Adipocyte (in vitro differentiated cells): ENCODE results near the gene FAM78B.

Source experiments
- DNase-seq: peaks from one replicate; pipeline ENCODE4 v3.0.0-alpha.2; 2015; ENCODE audit warnings: low read depth
- H3K27me3 ChIP-seq: replicated peaks from 2 replicates; pipeline ENCODE4 v1.7.0; 2013; ENCODE audit warnings: mild to moderate bottlenecking, low read length, moderate library complexity; ENCODE audit not compliant: control insufficient read depth, insufficient read depth
- H3K36me3 ChIP-seq: 2 replicates; pipeline ENCODE4 v1.7.0; 2013; ENCODE audit warnings: low read length, mild to moderate bottlenecking, moderate library complexity; ENCODE audit not compliant: control insufficient read depth, insufficient read depth, severe bottlenecking
- H3K4me1 ChIP-seq: 2 replicates; pipeline ENCODE4 v1.7.0; 2013; ENCODE audit warnings: mild to moderate bottlenecking, low read length, moderate library complexity; ENCODE audit not compliant: control insufficient read depth, insufficient read depth
- H3K4me3 ChIP-seq: 2 replicates; pipeline ENCODE4 v1.7.0; 2013; ENCODE audit warnings: mild to moderate bottlenecking, low read length, moderate library complexity
- H3K9ac ChIP-seq: 2 replicates; pipeline ENCODE4 v1.7.0; 2013; ENCODE audit warnings: mild to moderate bottlenecking, low read length, moderate library complexity
- H3K9me3 ChIP-seq: 2 replicates; pipeline ENCODE4 v1.7.0; 2013; ENCODE audit warnings: mild to moderate bottlenecking, low read length, moderate library complexity; ENCODE audit not compliant: control insufficient read depth

The FAM78B gene

DNA sequence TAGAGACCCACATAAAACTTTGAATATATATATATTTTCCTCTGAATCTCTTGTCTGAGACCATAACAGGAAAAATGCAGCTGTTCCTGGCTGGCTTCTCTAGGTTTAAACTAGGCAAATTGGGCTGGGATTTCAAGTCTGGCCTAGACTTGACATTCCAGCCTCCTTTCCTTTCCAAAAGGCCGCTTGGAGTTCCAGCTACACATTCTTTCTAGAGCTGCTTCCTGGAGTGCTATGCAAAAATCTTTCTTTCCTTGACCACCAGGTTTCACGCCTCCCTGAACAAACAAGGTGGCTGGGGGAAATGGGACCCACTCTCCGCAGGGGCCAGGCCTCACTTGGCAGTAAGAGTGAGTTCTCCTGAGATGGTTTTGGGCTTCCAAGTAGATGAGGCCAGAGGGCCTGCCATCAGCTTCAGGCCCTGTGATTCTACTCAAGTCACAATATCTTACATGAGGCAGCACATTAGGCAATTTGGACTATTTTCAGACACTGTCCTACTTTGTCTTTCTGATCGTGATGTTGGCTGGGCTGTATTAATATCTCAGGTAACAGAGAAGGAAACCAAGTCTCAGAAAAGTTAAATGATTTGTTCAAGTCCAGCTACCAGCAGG lies 102.4 kb downstream of the FAM78B start:
- Histone ChIP-seq H3K9me3 (no peaks in the 10 kb centered on the region), H3K27me3 (no peaks in the 10 kb centered on the region), H3K9ac (no peak overlapping the region), H3K4me1 (no peaks in the 10 kb centered on the region), H3K36me3 (no peaks in the 10 kb centered on the region), H3K4me3 (no peak overlapping the region)
- no peak for DNase-seq

DNA sequence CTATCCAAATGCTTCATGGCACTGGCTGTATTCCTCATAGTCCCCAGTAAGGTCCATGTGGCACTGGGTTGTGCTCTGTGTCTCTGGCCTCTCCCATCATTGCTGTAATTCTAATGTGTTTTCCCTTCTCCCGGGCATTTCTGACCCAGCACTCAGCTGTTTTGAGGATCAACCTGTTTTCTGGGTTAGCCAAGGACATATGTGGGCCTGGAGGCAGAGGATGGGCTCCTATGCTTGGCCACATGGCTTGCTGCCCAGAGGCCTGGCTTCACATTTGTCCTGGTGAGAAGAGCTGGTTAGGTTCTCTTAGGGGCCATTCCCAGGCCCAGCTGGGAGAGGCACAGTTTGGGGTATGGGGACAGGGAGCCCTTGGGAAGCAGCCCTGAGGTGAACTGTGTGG lies 103.1 kb downstream of the FAM78B start:
- Histone ChIP-seq H3K4me3 (no peak overlapping the region), H3K36me3 (no peaks in the 10 kb centered on the region), H3K9me3 (no peaks in the 10 kb centered on the region), H3K4me1 (no peaks in the 10 kb centered on the region), H3K9ac (no peak overlapping the region), H3K27me3 (no peaks in the 10 kb centered on the region)
- no peak for DNase-seq

DNA sequence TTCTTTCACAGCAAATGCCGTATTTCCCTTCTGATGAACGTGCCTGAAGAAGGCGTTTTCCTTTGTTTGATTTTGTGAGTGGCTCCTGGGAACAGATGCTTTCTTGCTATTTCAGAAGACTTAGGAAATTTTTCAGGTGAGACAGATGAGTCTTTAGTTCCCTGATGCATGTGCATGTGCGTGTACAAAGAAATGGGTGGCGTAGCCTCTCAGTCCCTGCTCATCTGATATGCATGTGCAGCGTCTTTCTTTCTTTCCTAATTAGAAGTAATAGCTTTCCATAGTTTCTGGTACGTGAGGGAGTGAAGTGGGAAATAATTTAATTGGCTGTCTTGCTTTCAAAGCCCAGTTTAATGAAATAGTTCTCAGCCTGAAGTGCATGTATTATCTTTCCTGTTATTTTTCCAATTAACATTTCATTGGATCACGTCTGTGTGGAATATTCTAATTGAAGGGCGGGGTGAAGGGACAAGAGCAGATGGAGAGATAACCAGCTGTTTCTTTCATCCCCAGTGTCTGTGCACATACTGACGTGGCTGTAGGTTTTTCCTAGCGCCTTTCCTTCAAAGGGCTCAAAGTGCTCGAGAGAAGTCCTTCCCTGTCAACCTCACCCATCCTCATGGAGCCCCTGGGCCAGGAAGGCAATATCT lies 104.3 kb downstream of the FAM78B start:
- Histone ChIP-seq H3K4me1 (no peaks in the 10 kb centered on the region), H3K9ac (no peak overlapping the region), H3K9me3 (no peaks in the 10 kb centered on the region), H3K36me3 (no peaks in the 10 kb centered on the region), H3K4me3 (no peak overlapping the region), H3K27me3 (no peaks in the 10 kb centered on the region)
- no peak for DNase-seq

DNA sequence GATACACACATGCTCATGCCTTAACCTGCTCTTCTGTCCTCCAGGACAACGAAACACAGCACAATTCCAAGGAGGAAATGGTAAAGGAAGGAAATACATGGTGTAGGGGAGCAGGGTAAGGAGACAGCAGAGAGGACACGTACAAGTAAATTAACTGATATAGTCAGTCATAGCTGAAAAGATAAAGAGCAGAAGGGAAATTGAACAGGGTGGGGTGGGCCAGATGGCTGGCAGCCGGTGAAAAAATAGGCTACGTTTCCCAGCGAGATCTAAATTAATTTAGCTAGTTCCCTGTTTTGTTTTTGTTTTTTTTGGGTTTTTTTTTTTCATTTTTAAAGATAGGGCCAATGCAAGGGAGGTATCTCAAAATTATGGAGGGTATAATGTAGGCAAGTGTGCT lies 109.2 kb downstream of the FAM78B start:
- Histone ChIP-seq H3K9me3 (no peaks in the 10 kb centered on the region), H3K27me3 (no peaks in the 10 kb centered on the region), H3K4me1 (no peaks in the 10 kb centered on the region), H3K4me3 (no peak overlapping the region), H3K9ac (no peak overlapping the region), H3K36me3 (no peaks in the 10 kb centered on the region)
- no peak for DNase-seq

DNA sequence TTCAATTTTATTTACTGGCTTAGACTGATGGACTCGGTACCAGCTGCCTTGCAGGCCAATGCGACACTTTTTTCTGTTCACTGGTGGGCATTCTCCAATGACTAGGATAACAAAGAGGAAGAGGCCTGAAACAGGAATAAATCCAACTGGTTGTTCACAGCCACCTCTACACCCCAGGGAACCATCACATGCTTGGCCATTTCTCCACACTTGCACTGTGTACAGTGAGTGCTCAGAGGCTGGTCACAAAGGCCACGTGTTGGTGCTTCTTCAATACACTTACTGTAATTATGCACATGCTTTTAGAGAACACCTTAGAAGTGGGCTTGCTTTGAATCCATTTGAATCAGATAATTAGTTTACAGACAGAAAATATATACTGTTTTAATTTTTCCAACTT lies 113.4 kb downstream of the FAM78B start:
- H3K27me3 ChIP-seq = peaks cover 5% of the 10 kb centered on the region
- H3K4me1 ChIP-seq = no peaks in the 10 kb centered on the region

DNA sequence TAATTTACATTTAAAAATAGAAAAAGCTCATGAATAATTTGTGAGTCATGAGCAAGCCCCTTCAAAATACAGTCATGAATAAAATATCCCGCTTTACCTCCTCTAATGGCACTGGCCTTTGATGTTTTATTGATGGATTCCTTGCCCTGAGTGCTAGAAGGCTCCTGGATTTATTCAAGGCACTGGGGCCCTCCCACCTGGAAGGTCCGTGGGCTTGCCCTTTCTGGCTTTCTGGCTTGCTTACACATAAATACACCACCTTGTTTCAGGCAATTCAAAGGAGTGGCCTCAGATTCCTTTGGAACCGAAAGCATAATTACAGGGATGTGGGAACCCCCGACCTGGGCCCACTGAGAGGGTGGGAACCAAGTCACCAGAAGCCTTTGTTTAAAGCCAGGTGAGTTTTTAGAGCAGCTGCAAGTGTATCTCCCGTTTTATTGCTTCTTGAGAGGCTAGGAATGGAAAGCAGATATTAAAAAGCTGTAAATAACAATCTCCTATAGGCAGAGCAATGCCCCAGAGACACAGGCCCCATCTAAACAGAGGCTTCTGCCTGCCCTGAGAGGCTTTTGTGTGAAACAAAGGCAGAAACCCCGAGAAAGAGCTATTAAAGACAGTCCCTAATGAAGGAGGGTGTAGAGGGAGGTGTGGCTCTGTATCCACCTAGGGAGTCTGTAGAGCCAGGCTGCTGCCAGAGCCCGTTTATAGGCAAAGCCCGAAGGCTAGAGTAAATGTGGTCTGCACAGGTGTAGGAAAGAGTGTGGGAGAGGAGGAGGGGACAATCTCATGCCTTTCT lies 126.4 kb downstream of the FAM78B start:
- no peak overlapping the region for H3K9ac ChIP-seq
- no peak overlapping the region for H3K4me3 ChIP-seq
- no peaks in the 10 kb centered on the region for H3K27me3 ChIP-seq
- DNase-seq = no peak
- H3K9me3 ChIP-seq = peaks cover 3% of the 10 kb centered on the region
- H3K36me3 ChIP-seq = no peaks in the 10 kb centered on the region
- H3K4me1 ChIP-seq = no peaks in the 10 kb centered on the region

More for the DNA sequence above, 113.4 kb downstream of the FAM78B start:
- Histone ChIP-seq H3K4me3 (no peak overlapping the region), H3K36me3 (no peaks in the 10 kb centered on the region), H3K9ac (no peak overlapping the region), H3K9me3 (no peaks in the 10 kb centered on the region)
- no peak for DNase-seq

DNA sequence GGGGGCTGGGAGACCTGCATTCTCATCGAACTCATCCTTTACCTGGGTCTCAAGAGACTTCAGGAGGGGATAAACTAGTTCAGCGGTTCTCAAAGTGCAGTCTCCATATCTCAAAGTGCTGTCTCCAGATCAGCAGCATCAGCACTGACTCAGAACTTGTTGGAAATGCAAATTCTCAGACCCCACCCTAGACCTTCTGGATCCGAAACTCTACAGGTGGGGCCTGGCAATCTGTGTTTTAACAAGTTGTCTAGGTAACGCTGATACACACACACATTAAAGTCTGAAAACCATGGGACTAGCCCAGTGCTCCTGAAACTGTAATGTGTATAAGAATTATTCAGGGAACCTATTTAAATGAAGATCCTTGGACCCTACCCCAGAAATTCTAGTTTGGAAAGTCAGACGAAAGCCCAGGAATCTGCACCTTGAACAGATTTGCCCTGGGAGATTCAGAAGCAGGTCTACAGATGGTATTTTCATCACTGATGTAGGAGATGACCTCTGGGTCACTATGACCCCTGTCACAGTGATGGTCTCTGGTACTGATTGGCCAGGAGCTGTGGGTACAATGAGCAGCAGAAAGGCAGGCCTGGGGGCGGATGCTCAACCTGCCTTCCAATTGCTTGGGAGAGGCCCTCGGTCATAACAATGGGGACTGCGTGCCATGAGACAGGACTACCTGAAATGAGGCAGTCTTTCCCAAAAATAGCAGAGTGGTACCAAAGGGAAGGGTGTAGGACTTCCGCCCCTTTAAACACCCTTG lies 127.2 kb downstream of the FAM78B start:
- Histone ChIP-seq H3K4me1 (no peaks in the 10 kb centered on the region), H3K36me3 (no peaks in the 10 kb centered on the region), H3K4me3 (no peak overlapping the region), H3K27me3 (no peaks in the 10 kb centered on the region), H3K9ac (no peak overlapping the region), H3K9me3 (peaks cover 3% of the 10 kb centered on the region)
- no peak for DNase-seq

DNA sequence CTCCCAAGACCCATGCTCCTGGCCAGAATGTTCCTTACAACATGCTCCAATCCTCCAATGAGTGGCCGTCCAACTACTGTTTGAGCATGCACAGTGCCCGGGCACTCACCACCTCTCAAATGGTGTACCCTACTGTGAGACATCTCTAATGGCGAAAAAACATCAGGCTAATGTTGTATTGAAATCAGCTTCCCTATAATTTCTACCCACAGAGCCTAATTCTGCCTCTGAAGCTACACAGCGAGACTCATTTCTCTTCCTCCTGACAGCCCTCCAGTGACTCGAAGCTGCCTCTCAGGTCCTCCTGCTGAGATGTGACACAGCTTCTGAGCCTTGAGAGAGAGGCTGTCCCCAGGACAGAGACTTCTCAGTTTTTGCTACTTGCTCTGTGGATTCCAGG lies 130.7 kb downstream of the FAM78B start:
- H3K4me3 ChIP-seq = no peak overlapping the region
- no peaks in the 10 kb centered on the region for H3K36me3 ChIP-seq
- peaks cover under 1% of the 10 kb centered on the region for H3K9me3 ChIP-seq
- H3K27me3 ChIP-seq = no peaks in the 10 kb centered on the region
- H3K4me1 ChIP-seq = no peaks in the 10 kb centered on the region
- no peak for DNase-seq
- H3K9ac ChIP-seq = no peak overlapping the region

DNA sequence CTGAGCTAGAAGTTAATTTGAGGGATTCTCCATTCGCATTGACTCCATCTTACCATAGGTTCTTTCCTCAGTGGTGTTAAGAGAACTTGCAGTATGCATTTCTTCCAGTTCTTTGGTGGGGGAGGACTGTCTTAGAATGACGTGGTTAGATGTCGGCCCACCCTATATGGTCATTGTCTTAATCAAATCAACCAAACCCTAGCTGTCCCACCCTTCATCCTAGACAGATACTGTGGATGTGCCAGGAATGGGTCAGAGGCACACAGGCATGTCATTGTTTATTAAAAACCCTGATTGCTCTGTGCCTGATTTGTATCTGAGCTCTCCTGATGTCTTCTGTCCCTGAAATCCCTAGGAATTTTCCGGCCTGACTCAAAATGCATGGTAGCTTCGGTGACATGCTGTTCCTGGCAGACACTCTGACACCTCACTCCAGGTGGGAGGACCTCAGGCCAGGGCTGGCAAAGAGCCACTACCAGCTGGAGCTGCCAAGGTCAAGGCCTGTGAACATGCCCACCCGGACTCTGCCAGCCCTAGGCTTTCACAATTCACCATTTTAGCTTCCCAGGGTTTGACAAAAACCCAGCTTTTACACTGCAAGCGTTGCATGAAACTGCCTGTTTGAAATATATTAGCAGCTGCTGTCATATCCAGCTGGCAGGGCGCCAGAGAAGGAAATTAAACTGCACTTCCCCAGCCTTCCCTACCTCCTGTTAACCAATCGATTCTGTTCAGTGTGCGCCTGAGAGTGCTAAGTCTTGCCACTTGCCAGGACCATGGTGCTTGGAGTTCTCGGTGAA lies 134.0 kb downstream of the FAM78B start:
- Histone ChIP-seq H3K36me3 (no peaks in the 10 kb centered on the region), H3K27me3 (no peaks in the 10 kb centered on the region), H3K4me1 (no peaks in the 10 kb centered on the region), H3K4me3 (no peak overlapping the region), H3K9me3 (no peaks in the 10 kb centered on the region), H3K9ac (no peak overlapping the region)
- DNase-seq = no peak

DNA sequence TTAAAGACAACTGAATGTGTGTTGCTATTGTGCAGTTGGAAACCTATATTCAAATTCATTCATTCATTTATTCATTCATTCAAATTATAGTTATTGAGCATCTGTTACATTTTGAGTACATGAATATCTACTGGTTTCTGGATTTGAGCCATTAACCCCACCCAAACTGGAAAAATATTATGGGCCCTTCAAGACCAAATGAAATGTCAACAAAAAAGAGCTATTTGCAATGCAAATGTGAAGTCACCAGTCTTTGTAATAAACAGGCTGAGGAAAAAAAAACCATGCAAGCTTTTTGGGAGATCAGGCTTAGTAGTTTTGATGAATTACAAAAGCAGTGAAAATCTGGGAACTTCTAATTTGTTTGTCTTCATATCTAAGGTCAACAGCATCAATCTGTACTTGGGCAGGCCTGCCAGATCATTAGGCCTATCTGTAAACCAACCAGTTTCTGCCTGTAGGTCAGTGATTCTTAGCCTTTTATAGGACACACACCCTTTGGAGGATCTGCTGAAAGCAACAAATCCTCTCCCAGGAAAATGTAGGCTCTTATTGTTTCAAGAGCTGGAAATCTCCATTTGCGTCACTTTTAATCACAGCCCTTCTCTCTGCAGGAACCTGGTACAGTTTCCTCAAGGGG lies 134.7 kb downstream of the FAM78B start:
- Histone ChIP-seq H3K9ac (no peak overlapping the region), H3K4me3 (no peak overlapping the region), H3K4me1 (no peaks in the 10 kb centered on the region), H3K36me3 (no peaks in the 10 kb centered on the region), H3K9me3 (no peaks in the 10 kb centered on the region), H3K27me3 (no peaks in the 10 kb centered on the region)
- DNase-seq = no peak
